Upper lobe of right lung (tissue), 1 donor: ENCODE results near the gene NRTN. TPM values are rescaled to one million over a fixed set of nuclear protein-coding genes. Genes with fewer than 3 reads are reported as not detected.

Experiments used
- ATAC-seq: fragments of 200-7000 bp; cut with Tn5 transposase; one replicate; pipeline ENCODE4 v1.9.1; 2020; ENCODE audit warnings: mild to moderate bottlenecking, moderate library complexity
- DNase-seq: peaks from one replicate; pipeline ENCODE4 v3.0.0-alpha.2; 2020
- H3K27ac ChIP-seq: fragments of 200-600 bp; one replicate; pipeline ENCODE4 v1.8.0; 2022
- H3K27me3 ChIP-seq: fragments of 200-600 bp; one replicate; pipeline ENCODE4 v1.8.0; 2022; ENCODE audit warnings: mild to moderate bottlenecking
- H3K36me3 ChIP-seq: fragments of 200-600 bp; one replicate; pipeline ENCODE4 v1.8.0; 2022
- H3K4me1 ChIP-seq: fragments of 200-600 bp; one replicate; pipeline ENCODE4 v1.8.0; 2022
- H3K4me3 ChIP-seq: fragments of 200-600 bp; one replicate; pipeline ENCODE4 v1.8.0; 2022; ENCODE audit warnings: mild to moderate bottlenecking
- H3K9me3 ChIP-seq: fragments of 200-600 bp; one replicate; pipeline ENCODE4 v1.8.0; 2022
- intact Hi-C: fragments of 100-400 bp; cut with DNase I; formaldehyde crosslinking; loops from one replicate; pipeline ENCODE4 v1.11.0; 2022
- total RNA-seq: library from RNA; stranded (reverse); fragmentation: NEBNext Ultra II Directional; extraction: Animal tissue kit (Norgen Biotek cat#: 25700); gene quantifications from one replicate; pipeline ENCODE4 v1.2.1, GENCODE V29; 2021
- TF ChIP-seq, protein P1 (sequence below): fragments of 200-600 bp; IDR thresholded peaks from one replicate; pipeline ENCODE4 v1.8.0; 2022; ENCODE audit warnings: antibody characterized with exemption
- donor health status: DM: no; HTN: yes; CAD: no; lungs with severe emphysema.

Gene NRTN
- total RNA-seq, 1 donor from 2014 or later, result 2.1 TPM

DNA sequence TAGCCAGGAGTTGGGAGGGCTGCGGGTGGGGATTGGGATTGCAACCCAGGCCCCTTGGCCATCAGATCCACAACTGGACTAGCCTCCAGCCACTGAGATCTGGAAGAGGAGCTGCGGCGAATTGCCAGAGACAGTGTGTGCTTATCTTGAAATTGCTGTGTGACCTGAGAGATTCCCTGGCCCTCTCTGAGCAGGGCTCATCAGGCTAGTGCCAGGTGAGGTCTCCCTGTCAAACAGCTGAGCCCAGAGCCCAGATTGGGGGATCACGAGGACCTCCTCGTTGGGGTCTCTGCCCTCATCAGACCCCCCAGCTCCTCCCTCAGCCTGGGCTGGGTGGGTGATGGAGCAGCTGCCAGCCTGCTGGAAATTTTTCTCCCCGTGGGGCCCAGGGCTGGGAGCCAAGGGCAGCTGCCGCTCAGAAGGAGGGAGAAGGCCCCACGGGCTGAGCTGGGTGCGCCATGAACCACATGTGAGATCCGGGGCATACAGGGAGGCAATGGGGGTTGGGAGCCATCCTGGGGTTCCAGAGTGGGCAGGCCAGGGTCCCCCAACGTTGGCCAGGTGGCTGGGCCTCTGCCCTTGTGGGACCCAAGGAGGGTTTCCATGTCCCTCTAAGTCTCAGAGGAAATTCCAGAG is 58.3 kb downstream of the NRTN start:
- ATAC-seq (no peak), DNase-seq (no peak)
- Histone ChIP-seq H3K36me3 (no peaks in the 10 kb centered on the region), H3K4me1 (no peaks in the 10 kb centered on the region), H3K4me3 (no peak overlapping the region), H3K27ac (no peak overlapping the region), H3K27me3 (no peaks in the 10 kb centered on the region), H3K9me3 (no peaks in the 10 kb centered on the region)
- TF ChIP-seq, protein P1, sequence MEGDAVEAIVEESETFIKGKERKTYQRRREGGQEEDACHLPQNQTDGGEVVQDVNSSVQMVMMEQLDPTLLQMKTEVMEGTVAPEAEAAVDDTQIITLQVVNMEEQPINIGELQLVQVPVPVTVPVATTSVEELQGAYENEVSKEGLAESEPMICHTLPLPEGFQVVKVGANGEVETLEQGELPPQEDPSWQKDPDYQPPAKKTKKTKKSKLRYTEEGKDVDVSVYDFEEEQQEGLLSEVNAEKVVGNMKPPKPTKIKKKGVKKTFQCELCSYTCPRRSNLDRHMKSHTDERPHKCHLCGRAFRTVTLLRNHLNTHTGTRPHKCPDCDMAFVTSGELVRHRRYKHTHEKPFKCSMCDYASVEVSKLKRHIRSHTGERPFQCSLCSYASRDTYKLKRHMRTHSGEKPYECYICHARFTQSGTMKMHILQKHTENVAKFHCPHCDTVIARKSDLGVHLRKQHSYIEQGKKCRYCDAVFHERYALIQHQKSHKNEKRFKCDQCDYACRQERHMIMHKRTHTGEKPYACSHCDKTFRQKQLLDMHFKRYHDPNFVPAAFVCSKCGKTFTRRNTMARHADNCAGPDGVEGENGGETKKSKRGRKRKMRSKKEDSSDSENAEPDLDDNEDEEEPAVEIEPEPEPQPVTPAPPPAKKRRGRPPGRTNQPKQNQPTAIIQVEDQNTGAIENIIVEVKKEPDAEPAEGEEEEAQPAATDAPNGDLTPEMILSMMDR, result no peak
- intact Hi-C loops, result no loop called here

DNA sequence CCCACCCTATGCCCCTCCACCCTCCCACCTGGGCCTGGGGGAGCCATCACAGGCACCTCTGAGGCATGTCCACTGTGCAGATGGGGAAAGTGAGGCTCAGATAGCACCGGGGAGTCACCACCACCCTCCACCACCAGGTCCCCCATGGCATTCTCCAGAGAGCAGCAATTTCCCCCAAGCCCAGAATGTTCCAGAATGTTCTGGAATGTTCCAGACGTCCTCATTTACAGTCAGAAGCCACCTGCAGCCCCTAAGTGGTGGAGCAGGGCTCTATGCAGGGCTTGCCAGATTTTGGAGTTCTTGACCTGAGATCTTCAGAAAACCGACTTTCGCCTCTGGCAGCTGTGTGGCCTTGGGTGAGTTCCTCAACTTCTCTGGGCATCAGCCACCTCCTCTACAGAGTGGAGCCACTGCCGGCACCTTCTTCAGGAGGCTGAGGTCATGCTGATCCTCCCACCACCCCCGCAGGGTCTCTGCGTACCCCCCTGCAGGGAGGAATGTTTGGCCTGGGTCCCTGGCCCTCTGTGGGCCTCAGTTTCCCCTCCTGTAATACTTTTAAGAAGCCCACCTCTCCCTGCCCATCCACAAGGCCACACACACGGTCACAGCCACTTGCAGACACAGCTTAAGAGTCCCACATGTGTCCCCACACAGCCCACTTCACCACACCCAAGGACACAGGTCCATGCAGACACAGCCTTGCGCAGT is 59.3 kb downstream of the NRTN start:
- no peaks in the 10 kb centered on the region for H3K36me3 ChIP-seq
- intact Hi-C loops, result no loop called here
- H3K27ac ChIP-seq, result no peak overlapping the region
- H3K4me1 ChIP-seq, result no peaks in the 10 kb centered on the region
- no peaks in the 10 kb centered on the region for H3K27me3 ChIP-seq
- ATAC-seq (no peak), DNase-seq (no peak)
- TF ChIP-seq, protein P1, result no peak
- H3K9me3 ChIP-seq, result no peaks in the 10 kb centered on the region
- H3K4me3 ChIP-seq, result no peak overlapping the region

DNA sequence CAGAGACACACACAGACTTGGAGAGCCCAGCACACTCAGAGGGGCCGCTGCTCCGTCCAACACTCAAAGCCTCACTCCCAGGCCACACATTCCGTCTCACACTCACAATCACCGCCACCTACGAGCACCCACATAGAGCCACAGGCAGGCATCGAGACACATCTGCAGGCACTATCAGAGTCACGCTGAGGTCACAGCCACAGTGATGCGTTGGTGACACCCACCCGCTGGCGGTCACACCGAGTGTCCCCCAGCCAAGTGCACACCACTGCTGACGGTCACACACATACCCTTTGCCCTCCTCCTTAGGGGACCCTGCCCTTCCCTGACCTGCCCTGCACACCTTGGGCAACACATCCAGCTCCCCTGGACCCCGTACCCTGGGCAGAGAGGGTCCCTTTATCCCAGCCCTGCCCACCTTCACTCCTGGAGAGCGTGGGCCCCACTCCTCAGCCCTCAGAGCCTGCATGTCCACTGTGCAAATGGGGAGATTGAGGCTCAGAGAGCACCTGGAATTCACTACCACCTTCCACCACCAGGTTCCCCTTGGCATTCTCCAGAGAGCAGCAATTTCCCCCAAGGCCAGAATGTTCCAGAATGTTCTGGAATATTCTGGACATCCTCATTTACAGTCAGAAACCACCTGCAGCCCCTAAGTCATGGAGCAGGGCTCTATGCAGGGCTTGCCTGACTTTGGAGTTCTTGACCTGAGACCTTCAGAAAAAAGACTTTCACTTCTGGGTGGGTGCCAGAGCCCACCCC is 60.0 kb downstream of the NRTN start:
- Histone ChIP-seq H3K36me3 (no peaks in the 10 kb centered on the region), H3K27me3 (no peaks in the 10 kb centered on the region), H3K4me1 (no peaks in the 10 kb centered on the region), H3K4me3 (no peak overlapping the region), H3K27ac (no peak overlapping the region), H3K9me3 (no peaks in the 10 kb centered on the region)
- intact Hi-C loops, result no loop called here
- TF ChIP-seq, protein P1, result no peak
- no peak for DNase-seq
- no peak for ATAC-seq

DNA sequence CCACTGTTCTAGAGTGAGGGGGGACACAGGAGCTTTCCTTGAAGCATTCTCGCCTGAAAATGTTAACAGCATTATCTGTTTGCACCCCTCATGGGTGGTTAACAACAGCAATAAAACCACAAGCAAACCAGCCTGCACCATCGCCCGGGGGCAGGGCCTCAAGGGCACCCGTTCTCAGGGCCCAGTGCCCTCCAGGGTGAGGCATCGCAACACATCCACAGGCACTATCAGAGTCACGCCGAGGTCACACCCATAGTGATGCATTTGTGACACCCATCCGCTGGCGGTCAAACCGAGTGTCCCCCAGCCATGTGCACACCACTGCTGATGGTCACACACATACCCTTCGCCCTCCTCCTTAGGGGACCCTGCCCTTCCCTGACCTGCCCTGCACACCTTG is 60.9 kb downstream of the NRTN start:
- Histone ChIP-seq H3K36me3 (no peaks in the 10 kb centered on the region), H3K27me3 (no peaks in the 10 kb centered on the region), H3K4me1 (no peaks in the 10 kb centered on the region), H3K9me3 (no peaks in the 10 kb centered on the region), H3K27ac (no peak overlapping the region), H3K4me3 (no peak overlapping the region)
- TF ChIP-seq, protein P1, result no peak
- intact Hi-C loops, result no loop called here
- no peak for DNase-seq
- ATAC-seq, result no peak

DNA sequence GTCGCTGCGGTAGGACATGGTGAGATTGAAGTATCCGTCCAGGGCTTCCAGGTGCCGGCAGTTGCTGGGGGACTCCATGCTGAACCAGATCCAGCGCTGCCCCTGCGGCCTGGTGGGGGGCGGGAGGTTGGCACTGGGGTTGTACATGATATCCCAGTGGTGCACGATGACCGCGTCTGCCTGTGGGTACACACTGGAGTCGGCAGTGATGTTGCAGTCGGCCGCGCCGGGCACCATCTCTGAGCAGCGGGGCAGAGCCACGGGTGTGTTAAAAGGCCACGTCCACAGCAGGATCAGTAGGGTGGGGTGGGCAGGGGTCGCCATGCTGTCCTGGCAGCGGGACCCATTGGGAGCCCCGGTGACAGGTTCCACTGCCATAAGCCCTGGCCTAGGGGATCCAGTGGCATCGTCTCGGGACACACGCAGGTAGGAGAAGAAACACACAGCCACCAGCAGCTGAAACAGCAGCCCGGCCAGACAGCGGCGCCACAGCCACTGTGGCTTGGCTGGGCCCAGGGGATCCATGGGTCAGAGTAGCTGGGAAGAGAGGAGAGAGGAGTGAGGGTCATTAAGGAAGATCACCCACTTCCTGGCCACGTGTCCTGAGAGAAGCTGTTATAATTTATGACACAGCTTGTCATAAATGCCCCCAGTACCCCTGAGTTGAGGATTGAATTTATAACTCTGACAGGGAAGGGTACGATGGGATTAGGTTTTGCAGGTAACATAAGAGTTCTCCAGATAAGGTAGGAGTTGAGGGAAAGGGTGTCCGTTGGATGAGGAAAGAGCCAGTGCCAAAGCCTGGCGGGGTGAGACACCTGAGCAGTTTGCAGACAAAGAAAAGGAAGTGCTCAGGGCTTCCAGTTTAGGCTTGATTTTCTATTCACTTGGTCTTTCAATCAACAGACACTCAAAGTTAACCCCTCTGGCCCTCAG is 62.6 kb downstream of the NRTN start:
- Histone ChIP-seq H3K9me3 (no peaks in the 10 kb centered on the region), H3K27ac (no peak overlapping the region), H3K4me3 (no peak overlapping the region), H3K27me3 (no peaks in the 10 kb centered on the region), H3K4me1 (no peaks in the 10 kb centered on the region), H3K36me3 (no peaks in the 10 kb centered on the region)
- DNase-seq (no peak), ATAC-seq (no peak)
- intact Hi-C loops, result no loop called here
- TF ChIP-seq, protein P1, result no peak
